ENCODE measurements around the gene ZNF384. TPM values are rescaled to one million over a fixed set of nuclear protein-coding genes. Genes with fewer than 3 reads are reported as not detected.
A peak's percentile ranks its signal among the peaks of the same experiment; 100 is the strongest.

The ZNF384 gene
- total and polyA plus RNA-seq, 10 of the 15 experiments (the other 5 are each of a cell fraction or from before 2014, with no cell fraction given), result 0.46 to 81.5 (median 30.5) TPM

GRCh38 chr12:6630736-6631135, 58.4 kb downstream of the ZNF384 start:
- SMC1A ChIA-PET (ENCODE audit: uncharacterized antibody, unreplicated experiment), result interaction anchor here (0.8 to 4.5 kb wide), 9 partner anchors 13 to 188 kb away, joined by 3 to 23 read pairs (median 5); partner anchors contain the start of genes ACRBP and CHD4
- H3K4me3 ChIP-seq, result peak overlapping the region; percentile 57
- RAD21 ChIA-PET (ENCODE audit: unreplicated experiment), result interaction anchor here (0.6 to 3.4 kb wide), 5 partner anchors 14 to 186 kb away, joined by 3 to 24 read pairs (median 3); partner anchors contain the start of gene CD27
- H3K27me3 ChIP-seq (replicated peaks in 1 of 2; ENCODE audit: control insufficient read depth in 2 of 2, insufficient read depth in 2 of 2, low read length in 1 of 2), result no peaks in the 10 kb centered on the region
- intact Hi-C loops (cut with micrococcal nuclease; ENCODE audit: unreplicated experiment) (no loop called here), in situ Hi-C loops (cut with MboI) (no loop called here)
- H3K36me3 ChIP-seq (ENCODE audit: control insufficient read depth in 2 of 2, insufficient read depth in 2 of 2, low read length in 1 of 2), result no peaks in the 10 kb centered on the region
- peaks cover 48% of the 10 kb centered on the region for H3K4me1 ChIP-seq (ENCODE audit: control insufficient read depth, insufficient read depth, low read length)
- H3K79me2 ChIP-seq (ENCODE audit: control insufficient read depth, insufficient read depth, low read length), result peaks cover 14% of the 10 kb centered on the region
- FAIRE-seq (no peak), ATAC-seq (no peak), DNase-seq (ENCODE audit: low read depth, low spot score) (no peak)
- H3K9me3 ChIP-seq (replicated peaks; ENCODE audit: control insufficient read depth, insufficient read depth, low read length), result no peaks in the 10 kb centered on the region
- no peaks in the 10 kb centered on the region for H4K20me1 ChIP-seq (ENCODE audit: control insufficient read depth, insufficient read depth)
- WGBS (ENCODE audit: insufficient coverage, insufficient replicate concordance, low lambda C conversion rate, missing lambda C conversion rate), result 77% methylated on average over 4 of the region's 5 CpGs
- CTCF ChIA-PET, result interaction anchor here (1.2 to 4.4 kb wide), 4 partner anchors 9 to 148 kb away, joined by 3 to 22 read pairs (median 4); no protein-coding TSS in a partner anchor
- peak overlapping the region; percentile 81 for H3K9ac ChIP-seq (ENCODE audit: control insufficient read depth, insufficient read depth, low read length)
- H3K4me2 ChIP-seq (ENCODE audit: control insufficient read depth, insufficient read depth), result peak overlapping the region; percentile 98
- POLR2A ChIA-PET, result interaction anchor here (0.6 to 3.4 kb wide), 12 partner anchors 13 to 222 kb away, joined by 3 to 23 read pairs (median 4); partner anchors contain the start of genes MLF2 and ZNF384
- H3K27ac ChIP-seq (ENCODE audit: control insufficient read depth, insufficient read depth), result peak overlapping the region; percentile 90
- H2AFZ ChIP-seq (ENCODE audit: control insufficient read depth, low read depth, low read length), result 0 out of 2 replicates have a peak overlapping the region, but pooled peaks have one; percentile 67
- no TSS peak for BruUV-seq (replicated peaks)
- no peak for TF ChIP-seq CHD4 (IDR thresholded peaks at IDR 0.05)
- no peak for TF ChIP-seq ZNF274 (IDR thresholded peaks at IDR 0.05; ENCODE audit: insufficient read depth, insufficient read length)
- TF ChIP-seq HDAC6 (IDR thresholded peaks at IDR 0.05; ENCODE audit: unreplicated experiment), result no peak
- no peak for TF ChIP-seq ZBED1 (IDR thresholded peaks at IDR 0.05; ENCODE audit: borderline replicate concordance)
- TF ChIP-seq RELB (IDR thresholded peaks at IDR 0.05; ENCODE audit: low read depth), result no peak
- no peak for TF ChIP-seq REST (IDR thresholded peaks at IDR 0.05; ENCODE audit: low read depth, low read length)
- no peak for TF ChIP-seq HDGF (IDR thresholded peaks at IDR 0.05)
- TF ChIP-seq MTA3 (IDR thresholded peaks at IDR 0.05; ENCODE audit: borderline replicate concordance, low read length), result no peak
- TF ChIP-seq MLLT1 (IDR thresholded peaks at IDR 0.05), result no peak
- TF ChIP-seq IRF5 (IDR thresholded peaks at IDR 0.05; ENCODE audit: borderline replicate concordance), result no peak
- no peak for TF ChIP-seq CHD2 (IDR thresholded peaks at IDR 0.05; ENCODE audit: borderline replicate concordance, low read depth, low read length)
- TF ChIP-seq TAF1 (IDR thresholded peaks at IDR 0.05; ENCODE audit: borderline replicate concordance, low read depth, low read length), result no peak
- TF ChIP-seq SREBF1 (IDR thresholded peaks at IDR 0.05; ENCODE audit: low read length), result no peak
- no peak for TF ChIP-seq IRF4 (IDR thresholded peaks at IDR 0.05; ENCODE audit: low read depth, low read length)
- TF ChIP-seq ZSCAN29 (IDR thresholded peaks at IDR 0.05), result no peak
